Left lobe of liver (tissue), 2 donors: ENCODE data around the gene MTFP1. TPM values are rescaled to one million over a fixed set of nuclear protein-coding genes. Genes with fewer than 3 reads are reported as not detected.

Experiments used
- ATAC-seq: fragments of 200-7000 bp; cut with Tn5 transposase; one replicate; pipeline ENCODE4 v1.9.1; 2020; ENCODE audit warnings: mild to moderate bottlenecking, moderate library complexity
- DNase-seq: peaks from one replicate; pipeline ENCODE4 v3.0.0-alpha.2; 2020; ENCODE audit warnings: low spot score
- total RNA-seq: library from RNA; stranded (reverse); gene quantifications from one replicate; pipeline ENCODE4 v1.2.1, GENCODE V29; 2021
- donor health status: DM: no; HTN: no; CAD: no; lungs with moderate emphysema.
- donor health status: DM: no; HTN: yes; CAD: no.

MTFP1 gene
- total RNA-seq, 1 donor from 2014 or later: 6.3 TPM

GRCh38 chr22:30452861-30453260, 27.3 kb downstream of the MTFP1 start:
- no peak for ATAC-seq
- DNase-seq: no peak

GRCh38 chr22:30453731-30454510, 28.4 kb downstream of the MTFP1 start:
- no peak for DNase-seq
- no peak for ATAC-seq

- no peak for ATAC-seq
These were observed 29.7 kb downstream of the MTFP1 start for GRCh38 chr22:30455075-30455840.

GRCh38 chr22:30457981-30458380, 32.4 kb downstream of the MTFP1 start:
- ATAC-seq: peak; percentile 53
- DNase-seq: peak; percentile 53

More at GRCh38 chr22:30455075-30455840, 29.7 kb downstream of the MTFP1 start:
- DNase-seq: no peak

- peak; percentile 51 for ATAC-seq
These were observed 33.8 kb downstream of the MTFP1 start for GRCh38 chr22:30459181-30460052.

GRCh38 chr22:30460147-30460546, 34.6 kb downstream of the MTFP1 start:
- DNase-seq: peak; percentile 89

More at GRCh38 chr22:30459181-30460052, 33.8 kb downstream of the MTFP1 start:
- no peak for DNase-seq

GRCh38 chr22:30460555-30460954, 35.0 kb downstream of the MTFP1 start:
- ATAC-seq (peak; percentile 56), DNase-seq (peak; percentile 60)

More at GRCh38 chr22:30460147-30460546, 34.6 kb downstream of the MTFP1 start:
- peak; percentile 89 for ATAC-seq

- ATAC-seq: no peak
- no peak for DNase-seq
These were observed 43.6 kb downstream of the MTFP1 start for GRCh38 chr22:30469165-30469564.

GRCh38 chr22:30470655-30471054, 45.1 kb downstream of the MTFP1 start:
- no peak for ATAC-seq

GRCh38 chr22:30471616-30472318, 46.2 kb downstream of the MTFP1 start, which contains the start of gene SEC14L3:
Gene SEC14L3 (minus strand): TSS chr22:30472017. CDS start chr22:30471958, 59 bp downstream.
- DNase-seq: peak; percentile 92
- peak; percentile 85 for ATAC-seq

More at GRCh38 chr22:30470655-30471054, 45.1 kb downstream of the MTFP1 start:
- no peak for DNase-seq

- DNase-seq (no peak), ATAC-seq (peak; percentile 5)
These were observed 47.6 kb downstream of the MTFP1 start for GRCh38 chr22:30472994-30473720.

- DNase-seq (no peak), ATAC-seq (no peak)
These were observed 48.6 kb downstream of the MTFP1 start for GRCh38 chr22:30474121-30474520.

GRCh38 chr22:30474683-30475424, 49.3 kb downstream of the MTFP1 start:
- ATAC-seq (no peak), DNase-seq (no peak)

Other genes starting within 250 kb of the MTFP1 start
- gene LIF, start 179.0 kb upstream of the MTFP1 start, total RNA-seq: 0.38 TPM
- 0.10 TPM for gene OSM, start 158.9 kb upstream of the MTFP1 start, total RNA-seq
- gene CASTOR1, start 136.3 kb upstream of the MTFP1 start, total RNA-seq: 9.7 TPM
- gene TBC1D10A, start 98.8 kb upstream of the MTFP1 start, total RNA-seq: 19.7 TPM
- 73.3 TPM for gene SF3A1, start 68.9 kb upstream of the MTFP1 start, total RNA-seq
- 0.78 TPM for gene CCDC157, start 68.8 kb upstream of the MTFP1 start, total RNA-seq
- gene RNF215, start 38.4 kb upstream of the MTFP1 start, total RNA-seq: 8.7 TPM
- 252 TPM for gene SEC14L2, start 28.8 kb upstream of the MTFP1 start, total RNA-seq
- 0.60 TPM for gene SEC14L3, start 46.2 kb downstream of the MTFP1 start, total RNA-seq
- gene SEC14L4, start 79.9 kb downstream of the MTFP1 start, total RNA-seq: 29.1 TPM
- 0.08 TPM for gene SEC14L6, start 121.0 kb downstream of the MTFP1 start, total RNA-seq
- 1.4 TPM for gene GAL3ST1, start 148.9 kb downstream of the MTFP1 start, total RNA-seq
- gene PES1, start 166.1 kb downstream of the MTFP1 start, total RNA-seq: 22.4 TPM
- gene TCN2, start 181.4 kb downstream of the MTFP1 start, total RNA-seq: 12.3 TPM
- gene SLC35E4, start 210.0 kb downstream of the MTFP1 start, total RNA-seq: 0.33 TPM
- gene DUSP18, start 242.1 kb downstream of the MTFP1 start, total RNA-seq: 0.70 TPM